Activated T-helper 1 cell treated with anti-CD3 and anti-CD28 coated beads, Interleukin-2, amount 50 U/mL, for 16 hours (primary cell): ENCODE results near the gene SZT2.

Experiments used
- DNase-seq, 2 donors: peaks; one replicate each; pipeline ENCODE4 v3.0.0-alpha.2; 2020; ENCODE audit warnings: low read depth in 1 of 2, low spot score in 1 of 2

The SZT2 gene

GRCh38 chr1:43389326-43390313 is at the start of gene SZT2, which contains the start of gene MED8:
SZT2 (plus strand) TSS chr1:43389899; CDS start chr1:43389969, 70 bp downstream.
MED8 (minus strand) TSS chr1:43389800; CDS start chr1:43389764, 36 bp downstream.
- DNase-seq, result peak; percentile 90 to 91

- no peak for DNase-seq
These were observed 49.1 kb upstream of the SZT2 start for GRCh38 chr1:43340559-43340958.

GRCh38 chr1:43344267-43344850 is 45.3 kb upstream of the SZT2 start:
- DNase-seq, result no peak

- no peak for DNase-seq
These were observed 44.6 kb upstream of the SZT2 start for GRCh38 chr1:43345120-43345519.

- DNase-seq, result no peak
These were observed 43.1 kb upstream of the SZT2 start for GRCh38 chr1:43346636-43347035.

GRCh38 chr1:43348343-43348808 is 41.3 kb upstream of the SZT2 start:
- DNase-seq, result no peak

GRCh38 chr1:43348809-43349593 is 40.7 kb upstream of the SZT2 start:
- peak in 1 of 2 donors; percentile 43 for DNase-seq

GRCh38 chr1:43349594-43350306 is 39.9 kb upstream of the SZT2 start:
- DNase-seq, result no peak

GRCh38 chr1:43350976-43351375 is 38.7 kb upstream of the SZT2 start:
- DNase-seq, result no peak

- no peak for DNase-seq
These were observed 38.0 kb upstream of the SZT2 start for GRCh38 chr1:43351421-43352350.

GRCh38 chr1:43352351-43352705 is 37.4 kb upstream of the SZT2 start:
- DNase-seq, result no peak

GRCh38 chr1:43352881-43353280 is 36.8 kb upstream of the SZT2 start:
- no peak for DNase-seq

GRCh38 chr1:43354471-43354870 is 35.2 kb upstream of the SZT2 start:
- no peak for DNase-seq

GRCh38 chr1:43354936-43355335 is 34.8 kb upstream of the SZT2 start:
- no peak for DNase-seq

- no peak for DNase-seq
These were observed 32.4 kb upstream of the SZT2 start for GRCh38 chr1:43357251-43357650.

GRCh38 chr1:43358121-43358745 is 31.5 kb upstream of the SZT2 start:
- no peak for DNase-seq

- DNase-seq, result peak; percentile 93 to 96
These were observed 30.7 kb upstream of the SZT2 start, which contains the start of gene CDC20 for GRCh38 chr1:43358746-43359693. CDC20 (plus strand) TSS chr1:43358981; CDS start chr1:43359216, 235 bp downstream.

GRCh38 chr1:43359696-43360095 is 30.0 kb upstream of the SZT2 start:
- DNase-seq, result no peak
